Activated CD4-positive, CD25-positive, alpha-beta regulatory T cell treated with anti-CD3 and anti-CD28 coated beads, Interleukin-2, amount 50 U/mL, for 24 hours (primary cell): ENCODE measurements around the gene ABCA4.
"Not testable (repeated sequence)": the region's sequence is repeated elsewhere in the genome, so short reads cannot be mapped to it uniquely, and the experiment has no call there.

Source experiments
- ATAC-seq, 2 donors: fragments of 150-1000 bp; cut with Tn5 transposase; one replicate each; pipeline ENCODE4 v1.10.0; 2021; ENCODE audit warnings: mild to moderate bottlenecking in 1 of 2, moderate library complexity in 1 of 2

Gene ABCA4

DNA sequence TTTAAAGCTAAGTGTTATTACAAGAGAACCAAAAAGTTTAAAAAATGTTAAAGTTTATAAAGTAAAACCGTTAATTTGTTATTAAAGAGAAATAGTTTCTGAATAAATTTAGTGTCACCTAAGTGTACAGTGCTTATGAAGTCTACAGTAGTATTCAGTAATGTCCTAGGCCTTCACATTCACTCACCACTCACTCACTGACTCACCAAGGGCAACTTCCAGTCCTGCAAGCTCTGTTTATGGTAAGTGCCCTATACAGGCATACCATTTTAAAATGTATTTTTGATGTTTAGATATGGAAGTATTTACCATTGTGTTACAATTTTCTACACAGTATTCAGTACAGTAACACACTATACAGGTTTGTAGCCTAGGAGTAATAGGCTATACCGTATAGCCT lies 151.6 kb downstream of the ABCA4 start:
- no peak for ATAC-seq

GRCh38 chr1:93967306-93967705 lies 153.6 kb downstream of the ABCA4 start:
- ATAC-seq: no peak

DNA sequence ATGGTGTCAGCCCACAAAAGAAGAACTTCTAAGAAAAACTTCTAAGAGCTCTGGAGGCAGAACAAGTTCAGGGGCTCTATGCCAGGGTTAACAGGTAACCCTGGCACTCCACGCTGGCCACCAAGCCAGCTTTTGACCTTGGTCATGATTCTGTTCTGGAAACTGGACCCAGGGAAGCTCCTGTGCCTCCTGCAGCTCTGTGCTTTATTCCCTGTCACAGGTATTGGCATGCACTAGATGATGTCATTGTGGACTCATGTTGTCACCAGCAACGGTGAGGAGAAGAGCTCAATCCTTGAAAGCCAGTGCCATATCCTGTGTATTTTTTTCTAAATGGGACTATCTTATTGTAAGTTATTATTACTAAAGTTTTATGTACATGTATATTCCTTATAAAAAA lies 155.1 kb downstream of the ABCA4 start:
- no peak for ATAC-seq

- ATAC-seq: no peak
These were observed 155.7 kb downstream of the ABCA4 start for GRCh38 chr1:93965256-93965655.

GRCh38 chr1:93964777-93965200 lies 156.2 kb downstream of the ABCA4 start:
- no peak for ATAC-seq

- ATAC-seq: no peak
These were observed 156.7 kb downstream of the ABCA4 start for GRCh38 chr1:93964096-93964776.

GRCh38 chr1:93963585-93963984 lies 157.4 kb downstream of the ABCA4 start:
- no peak for ATAC-seq

- ATAC-seq: no peak
These were observed 159.0 kb downstream of the ABCA4 start for GRCh38 chr1:93961906-93962305.

DNA sequence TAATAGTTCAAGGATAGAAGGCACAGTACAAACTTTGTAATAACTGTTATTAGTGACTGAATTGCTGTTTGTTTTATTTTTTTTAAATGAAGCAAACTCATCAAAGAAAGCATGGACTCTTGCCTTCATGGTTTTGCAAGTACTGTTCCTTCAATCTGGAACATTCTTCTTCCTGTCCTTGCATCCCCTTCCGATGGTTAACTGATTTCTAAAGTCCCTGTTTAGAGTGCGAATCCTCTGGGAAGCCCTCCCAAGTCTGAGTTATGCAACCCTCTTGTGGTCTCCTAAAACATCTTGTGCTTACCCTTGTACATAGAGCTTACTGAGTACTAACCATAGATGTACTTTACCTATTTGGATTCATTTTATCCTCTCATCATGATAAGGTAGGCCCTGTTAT lies 159.5 kb downstream of the ABCA4 start:
- ATAC-seq: no peak

DNA sequence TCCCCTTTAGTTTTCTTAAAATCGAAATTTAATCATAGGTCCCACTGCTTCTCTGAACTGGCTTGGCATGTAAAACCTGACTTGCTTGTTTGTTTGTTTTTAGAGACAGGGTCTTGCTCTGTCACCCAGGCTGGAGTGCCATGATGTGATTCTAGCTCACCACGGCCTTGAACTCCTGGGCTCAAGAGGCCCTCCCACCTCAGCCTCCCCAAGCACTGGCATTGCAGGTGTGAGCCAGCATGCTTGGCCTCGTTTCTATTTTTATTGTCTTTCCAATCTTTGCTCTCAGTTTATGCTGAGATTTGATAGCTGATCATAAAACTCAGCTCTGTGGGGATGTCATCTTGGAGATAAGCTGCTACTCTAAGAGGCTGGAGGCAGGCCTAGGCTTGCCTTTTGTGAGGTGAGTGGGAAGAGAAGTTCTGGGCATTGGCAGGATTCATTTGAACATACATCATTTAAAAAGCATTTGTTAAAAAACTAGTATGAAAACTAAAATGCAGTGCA lies 160.3 kb downstream of the ABCA4 start:
- no peak for ATAC-seq

GRCh38 chr1:93959413-93959812 lies 161.5 kb downstream of the ABCA4 start:
- no peak for ATAC-seq

GRCh38 chr1:93958726-93959100 lies 162.2 kb downstream of the ABCA4 start:
- no peak for ATAC-seq

DNA sequence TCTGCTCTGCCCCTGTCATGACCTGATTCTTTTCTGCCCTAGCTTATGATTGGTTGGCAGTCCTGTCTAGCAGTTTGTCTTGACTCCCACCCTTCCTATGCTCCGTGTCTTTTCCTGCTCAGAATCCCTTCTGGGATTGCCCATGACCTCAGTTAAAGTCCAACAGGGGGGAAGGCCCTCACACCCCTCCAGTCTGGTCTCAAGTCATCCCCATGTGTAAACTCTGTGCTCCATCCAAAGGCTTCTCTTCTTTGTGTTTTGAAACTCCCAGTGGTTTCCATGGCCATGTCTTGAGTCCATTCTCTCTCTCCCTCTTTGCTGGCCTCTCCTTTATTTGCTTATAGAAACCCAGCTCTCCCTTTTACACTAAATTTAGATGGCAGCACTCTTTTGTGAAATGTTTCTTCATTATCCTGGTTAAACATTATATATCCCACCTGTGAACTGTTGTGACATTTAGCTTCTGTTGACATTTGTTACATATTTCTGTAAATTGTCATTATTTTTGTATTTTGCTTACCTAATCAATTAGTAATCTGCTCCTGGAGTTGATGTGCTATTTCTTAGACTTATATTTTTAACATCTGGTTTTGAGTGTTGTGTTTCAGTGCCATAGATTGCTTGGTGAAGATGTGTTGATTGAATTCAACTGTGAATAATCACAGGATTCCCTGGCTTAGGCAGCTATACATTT lies 162.8 kb downstream of the ABCA4 start:
- no peak for ATAC-seq

GRCh38 chr1:93955765-93956164 lies 165.2 kb downstream of the ABCA4 start:
- no peak for ATAC-seq

DNA sequence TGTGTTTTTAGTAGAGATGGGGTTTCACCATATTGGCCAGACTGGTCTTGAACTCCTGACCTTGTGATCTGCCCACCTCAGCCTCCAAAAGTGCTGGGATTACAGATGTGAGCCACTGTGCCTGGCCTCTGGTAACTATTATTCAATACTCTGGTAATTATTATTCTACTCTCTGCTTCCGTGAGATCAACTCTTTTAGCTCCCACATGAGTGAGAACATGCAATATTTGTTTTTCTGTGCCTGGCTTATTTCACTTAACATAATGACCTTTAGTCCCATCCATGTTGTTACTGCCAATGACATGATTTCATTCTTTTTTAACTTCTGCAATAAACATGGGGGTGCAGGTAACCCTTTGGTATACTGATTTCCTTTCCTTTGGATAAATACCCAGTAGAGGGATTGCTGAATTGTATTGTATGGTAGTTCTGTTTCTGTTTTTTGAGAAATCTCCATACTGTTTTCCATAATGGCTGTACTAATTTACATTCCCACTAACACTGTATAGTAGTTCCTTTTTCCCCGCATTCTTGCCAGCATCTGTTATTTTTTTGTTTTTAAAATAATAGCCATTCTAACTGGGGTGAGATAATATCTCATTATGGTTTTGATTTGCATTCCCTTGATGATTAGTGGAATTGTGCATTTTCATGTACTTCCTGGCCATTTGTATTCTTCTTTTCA lies 173.8 kb downstream of the ABCA4 start:
- ATAC-seq: not testable (repeated sequence)
